MCF 10A (cell line): ENCODE data around the gene STAB1. TPM values are rescaled to one million over a fixed set of nuclear protein-coding genes. Genes with fewer than 3 reads are reported as not detected.

Experiments used
- BruUV-seq: library from RNA; stranded (reverse); fragments of 400-500 nt; replicated peaks from 2 replicates; lab custom pipeline; 2021; lab: Mats Ljungman, UMichigan
- CTCF ChIA-PET: fragments of 300-600 bp; sonication (Branson Sonifier 250); formaldehyde crosslinking; extraction: SDS; loops from one replicate; lab custom pipeline; 2021; ENCODE audit warnings: antibody characterized with exemption, inconsistent platforms; lab: Yijun Ruan, JAX
- POLR2A ChIA-PET: fragments of 300-600, 350-650 bp; sonication (Branson Sonifier 250); formaldehyde crosslinking; extraction: SDS; loops from one replicate; lab custom pipeline; 2020; ENCODE audit warnings: antibody characterized with exemption, inconsistent platforms; lab: Yijun Ruan, JAX
- DNase-seq: peaks from one replicate; pipeline ENCODE4 v3.0.0-alpha.2; 2018; ENCODE audit not compliant: unreplicated experiment
- H3K27ac Mint-ChIP-seq: one replicate; pipeline ENCODE4 v1.8.0; 2022; ENCODE audit warnings: mild to moderate bottlenecking, low read depth, mixed read lengths; ENCODE audit not compliant: unreplicated experiment
- H3K27me3 Mint-ChIP-seq: one replicate; pipeline ENCODE4 v1.8.0; 2022; ENCODE audit warnings: mixed read lengths; ENCODE audit not compliant: insufficient read depth, unreplicated experiment
- H3K36me3 Mint-ChIP-seq: one replicate; pipeline ENCODE4 v1.8.0; 2022; ENCODE audit warnings: mild to moderate bottlenecking, moderate library complexity, mixed read lengths; ENCODE audit not compliant: insufficient read depth, unreplicated experiment
- H3K4me1 Mint-ChIP-seq: one replicate; pipeline ENCODE4 v1.8.0; 2022; ENCODE audit warnings: mixed read lengths; ENCODE audit not compliant: insufficient read depth, unreplicated experiment
- H3K4me3 Mint-ChIP-seq: one replicate; pipeline ENCODE4 v1.8.0; 2022; ENCODE audit warnings: mild to moderate bottlenecking, moderate library complexity, mixed read lengths; ENCODE audit not compliant: unreplicated experiment
- H3K9me3 Mint-ChIP-seq: one replicate; pipeline ENCODE4 v1.8.0; 2022; ENCODE audit warnings: mixed read lengths; ENCODE audit not compliant: unreplicated experiment
- intact Hi-C: fragments of 100-400 bp; cut with micrococcal nuclease; formaldehyde crosslinking; loops from 2 replicates; pipeline ENCODE4 v1.14.1; 2022
- total RNA-seq: library from RNA; stranded (reverse); gene quantifications from 2 replicates; pipeline ENCODE4 v1.2.3, GENCODE V29; 2022
- TF ChIP-seq, protein P1 (sequence below): fragments of 200-600 bp; IDR thresholded peaks from one replicate; pipeline ENCODE4 v1.8.0; 2022; ENCODE audit warnings: antibody characterized with exemption, mild to moderate bottlenecking; ENCODE audit not compliant: unreplicated experiment

The STAB1 gene
- total RNA-seq, 1 experiment from 2014 or later: not detected

DNA sequence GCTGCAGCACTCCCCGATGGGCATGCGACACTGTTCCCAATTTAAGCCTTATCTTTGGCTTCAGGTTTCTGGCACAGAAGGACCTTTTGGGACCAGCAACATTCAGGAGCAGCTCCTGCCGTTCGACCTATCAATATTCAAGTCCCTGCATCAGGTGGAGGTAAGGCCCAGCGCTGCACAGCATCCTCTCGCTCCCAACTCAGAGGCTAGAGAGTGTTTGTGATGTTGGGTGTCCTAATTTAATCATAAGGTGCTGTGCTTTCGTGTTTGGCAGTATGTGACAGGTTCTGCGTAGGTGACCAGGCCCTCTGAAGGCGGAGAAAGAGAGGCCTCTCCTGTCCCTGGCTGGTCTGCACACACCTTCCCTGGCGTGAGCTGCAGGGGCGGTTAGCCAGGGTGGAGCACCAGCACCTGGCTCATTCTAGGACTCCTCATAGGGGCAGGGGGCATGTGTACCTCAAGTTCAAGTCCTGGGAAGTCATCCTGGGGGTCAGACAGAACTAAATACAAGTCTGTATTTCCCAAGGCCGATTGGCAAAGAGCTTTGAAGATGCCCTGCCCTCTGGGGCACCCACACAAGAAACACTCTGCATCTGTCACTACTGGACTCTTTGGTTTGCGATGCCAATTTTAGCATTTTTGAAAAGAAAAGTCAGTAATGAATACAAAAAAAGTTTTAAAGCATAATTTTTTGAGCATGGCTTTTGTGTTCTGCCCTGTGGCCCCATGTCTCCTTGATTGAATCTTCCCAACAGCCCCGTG lies 22.7 kb upstream of the STAB1 start:
- H3K4me1 Mint-ChIP-seq: no peaks in the 10 kb centered on the region
- POLR2A ChIA-PET: no interaction called here
- H3K4me3 Mint-ChIP-seq: no peak overlapping the region
- no peak overlapping the region for H3K27ac Mint-ChIP-seq
- no TSS peak for BruUV-seq
- CTCF ChIA-PET: interaction anchor here (0.5 to 2.0 kb wide), 10 partner anchors 10 to 1026 kb away, joined by 3 to 10 read pairs (median 4); no protein-coding TSS in a partner anchor
- intact Hi-C loops: loop anchor here (1.0 to 10.0 kb wide), 3 partner anchors 25 to 210 kb away; partner anchors contain the start of genes NT5DC2 and UQCC5
- no peaks in the 10 kb centered on the region for H3K27me3 Mint-ChIP-seq
- H3K36me3 Mint-ChIP-seq: peaks cover 74% of the 10 kb centered on the region
- no peak for DNase-seq
- no peaks in the 10 kb centered on the region for H3K9me3 Mint-ChIP-seq
- TF ChIP-seq, protein P1, sequence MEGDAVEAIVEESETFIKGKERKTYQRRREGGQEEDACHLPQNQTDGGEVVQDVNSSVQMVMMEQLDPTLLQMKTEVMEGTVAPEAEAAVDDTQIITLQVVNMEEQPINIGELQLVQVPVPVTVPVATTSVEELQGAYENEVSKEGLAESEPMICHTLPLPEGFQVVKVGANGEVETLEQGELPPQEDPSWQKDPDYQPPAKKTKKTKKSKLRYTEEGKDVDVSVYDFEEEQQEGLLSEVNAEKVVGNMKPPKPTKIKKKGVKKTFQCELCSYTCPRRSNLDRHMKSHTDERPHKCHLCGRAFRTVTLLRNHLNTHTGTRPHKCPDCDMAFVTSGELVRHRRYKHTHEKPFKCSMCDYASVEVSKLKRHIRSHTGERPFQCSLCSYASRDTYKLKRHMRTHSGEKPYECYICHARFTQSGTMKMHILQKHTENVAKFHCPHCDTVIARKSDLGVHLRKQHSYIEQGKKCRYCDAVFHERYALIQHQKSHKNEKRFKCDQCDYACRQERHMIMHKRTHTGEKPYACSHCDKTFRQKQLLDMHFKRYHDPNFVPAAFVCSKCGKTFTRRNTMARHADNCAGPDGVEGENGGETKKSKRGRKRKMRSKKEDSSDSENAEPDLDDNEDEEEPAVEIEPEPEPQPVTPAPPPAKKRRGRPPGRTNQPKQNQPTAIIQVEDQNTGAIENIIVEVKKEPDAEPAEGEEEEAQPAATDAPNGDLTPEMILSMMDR: no peak

DNA sequence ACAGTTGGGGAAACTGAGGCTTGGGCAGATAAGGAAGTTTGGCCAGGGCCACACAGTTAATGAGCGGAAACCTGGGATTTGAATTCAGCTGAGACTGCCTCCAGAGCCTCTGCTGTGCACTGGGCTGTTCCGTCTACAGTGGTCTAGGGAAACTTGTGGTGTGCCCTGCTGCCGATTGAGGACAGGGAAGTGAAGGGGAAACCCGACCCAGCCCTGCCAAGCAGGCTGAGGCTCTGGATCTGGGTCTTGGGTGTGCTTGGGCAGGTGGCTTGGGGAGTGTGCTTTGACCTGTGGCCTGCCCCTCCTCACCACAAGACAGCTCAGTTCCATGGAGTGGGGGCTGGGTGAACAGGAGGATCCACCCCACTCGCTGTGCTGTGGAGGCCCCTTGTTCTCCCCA lies 22.1 kb upstream of the STAB1 start:
- no TSS peak for BruUV-seq
- TF ChIP-seq, protein P1: no peak
- no peak overlapping the region for H3K27ac Mint-ChIP-seq
- peaks cover 77% of the 10 kb centered on the region for H3K36me3 Mint-ChIP-seq
- H3K9me3 Mint-ChIP-seq: no peaks in the 10 kb centered on the region
- no peak for DNase-seq
- intact Hi-C loops: loop anchor here (10.0 kb wide), 1 partner anchor 62 kb away; the partner anchor contains the start of genes NT5DC2 and UQCC5
- ChIA-PET CTCF (interaction anchor here (0.5 to 1.9 kb wide), 4 partner anchors 9 to 45 kb away, joined by 3 to 10 read pairs (median 4); no protein-coding TSS in a partner anchor), POLR2A (no interaction called here)
- no peak overlapping the region for H3K4me3 Mint-ChIP-seq
- no peaks in the 10 kb centered on the region for H3K27me3 Mint-ChIP-seq
- H3K4me1 Mint-ChIP-seq: no peaks in the 10 kb centered on the region

DNA sequence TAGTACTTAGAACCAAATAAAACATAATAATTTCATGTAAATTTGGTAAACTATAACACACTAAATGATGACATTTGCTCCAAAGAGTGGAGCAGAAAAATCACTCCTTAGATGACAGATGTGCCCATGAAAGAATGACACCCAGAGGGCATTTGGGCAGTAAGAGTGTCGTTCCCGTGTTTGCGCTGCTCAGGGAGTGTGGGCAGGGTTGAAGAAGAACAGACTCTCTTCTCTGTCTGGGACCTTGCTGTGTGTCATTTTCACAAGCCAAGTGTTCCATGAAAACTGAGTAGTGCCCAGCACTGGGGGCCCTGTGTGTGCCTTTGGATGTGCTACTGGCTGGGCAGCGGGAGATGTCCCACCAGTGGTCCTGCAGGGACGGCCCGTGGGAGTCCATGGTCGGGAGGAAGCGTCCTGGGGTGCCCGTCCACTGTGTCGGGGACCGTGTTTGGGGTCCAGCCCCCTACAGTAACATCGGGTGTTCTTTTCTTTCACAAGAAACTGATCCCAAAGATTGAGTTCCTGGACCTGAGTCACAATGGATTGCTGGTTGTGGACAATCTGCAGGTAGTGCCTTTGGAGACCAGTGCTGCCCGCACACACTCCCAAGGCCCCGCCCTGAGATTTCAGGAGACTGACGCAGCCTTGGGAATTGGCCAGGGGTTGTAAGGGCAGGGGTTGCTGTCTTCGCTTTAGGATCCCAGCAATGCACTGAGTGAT lies 17.9 kb upstream of the STAB1 start:
- Mint-ChIP-seq H3K4me1 (no peaks in the 10 kb centered on the region), H3K4me3 (no peak overlapping the region), H3K27me3 (no peaks in the 10 kb centered on the region), H3K9me3 (no peaks in the 10 kb centered on the region), H3K36me3 (peaks cover 68% of the 10 kb centered on the region), H3K27ac (no peak overlapping the region)
- no peak for DNase-seq
- BruUV-seq: no TSS peak
- POLR2A ChIA-PET: no interaction called here
- CTCF ChIA-PET: no interaction called here
- intact Hi-C loops: loop anchor here (10.0 kb wide), 1 partner anchor 58 kb away; the partner anchor contains the start of genes NT5DC2 and UQCC5
- TF ChIP-seq, protein P1: no peak

DNA sequence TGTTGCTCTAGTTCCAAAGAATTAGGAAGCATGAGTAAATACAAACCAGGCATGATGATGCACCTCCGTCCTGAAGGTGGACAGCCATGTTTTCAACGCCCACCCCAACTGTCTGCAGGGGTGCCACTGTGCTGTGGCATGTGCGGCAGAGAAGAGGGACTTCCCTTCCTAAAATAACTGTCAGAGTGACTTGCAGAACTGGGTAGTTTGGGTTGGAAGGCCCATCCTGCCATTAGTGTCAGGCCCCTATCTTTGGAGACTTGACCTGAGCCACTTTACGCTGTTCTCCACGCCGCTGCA lies 17.4 kb upstream of the STAB1 start:
- Mint-ChIP-seq H3K4me3 (no peak overlapping the region), H3K4me1 (no peaks in the 10 kb centered on the region), H3K27me3 (no peaks in the 10 kb centered on the region), H3K9me3 (no peaks in the 10 kb centered on the region), H3K36me3 (peaks cover 66% of the 10 kb centered on the region), H3K27ac (no peak overlapping the region)
- DNase-seq: no peak
- CTCF ChIA-PET: no interaction called here
- intact Hi-C loops: loop anchor here (10.0 kb wide), 1 partner anchor 57 kb away; the partner anchor contains the start of genes NT5DC2 and UQCC5
- TF ChIP-seq, protein P1: no peak
- no TSS peak for BruUV-seq
- POLR2A ChIA-PET: no interaction called here
